CD4-positive, alpha-beta T cell (primary cell): Measurements from ENCODE around the gene EPHA4. TPM values are rescaled to one million over a fixed set of nuclear protein-coding genes. Genes with fewer than 3 reads are reported as not detected.

Experiments used
- ATAC-seq: fragments of 200-7000 bp; cut with Tn5 transposase; one replicate; pipeline ENCODE4 v1.10.0; 2022; ENCODE audit warnings: mild to moderate bottlenecking; ENCODE audit not compliant: poor library complexity
- CTCF ChIA-PET: fragments of 350-600 bp; sonication (Branson Sonifier 250); formaldehyde crosslinking; loops from one replicate; lab custom pipeline; 2021; ENCODE audit warnings: antibody characterized with exemption, inconsistent platforms; lab: Charles Lee
- POLR2A ChIA-PET: fragments of 350-600 bp; sonication (Branson Sonifier 250); formaldehyde crosslinking; loops from one replicate; lab custom pipeline; 2021; ENCODE audit warnings: antibody characterized with exemption, inconsistent platforms; lab: Charles Lee
- DNase-seq, 14 experiments: peaks; one replicate each; pipeline ENCODE4 v3.0.0-alpha.2; 2013 to 2020; ENCODE audit warnings: mixed read lengths in 2 of 14
- H3K27ac ChIP-seq, 2 donors: one replicate each; pipeline versions ENCODE4 v1.5.1 to v1.7.0; 2013; ENCODE audit warnings: low read length in 2 of 2, low read depth in 1 of 2, mild to moderate bottlenecking in 1 of 2
- H3K27me3 ChIP-seq, 2 experiments: 1 replicate in 1 of 2; 2 replicates in 1 of 2; pipeline versions ENCODE4 v1.6.1 to v1.7.0; 2013; ENCODE audit warnings: low read length in 2 of 2, control low read depth in 1 of 2, mild to moderate bottlenecking in 1 of 2, moderate library complexity in 1 of 2; ENCODE audit not compliant: insufficient read depth in 2 of 2, control insufficient read depth in 1 of 2
- H3K36me3 ChIP-seq: one replicate; pipeline ENCODE4 v1.6.1; 2013; ENCODE audit warnings: low read length, control low read depth; ENCODE audit not compliant: insufficient read depth
- H3K4me1 ChIP-seq: one replicate; pipeline ENCODE4 v1.6.1; 2013; ENCODE audit warnings: low read length, control low read depth; ENCODE audit not compliant: insufficient read depth
- H3K4me3 ChIP-seq: one replicate; pipeline ENCODE4 v1.5.1; 2013; ENCODE audit warnings: mild to moderate bottlenecking, low read length, moderate library complexity
- H3K9me3 ChIP-seq, 2 experiments: 1 replicate in 1 of 2; 2 replicates in 1 of 2; pipeline versions ENCODE4 v1.6.1 to v1.7.0; 2013; ENCODE audit warnings: low read length in 2 of 2, mild to moderate bottlenecking in 2 of 2, control low read depth in 1 of 2, moderate library complexity in 1 of 2; ENCODE audit not compliant: control insufficient read depth in 1 of 2, insufficient read depth in 1 of 2
- H3K27ac Mint-ChIP-seq: one replicate; pipeline ENCODE4 v1.8.0; 2020; ENCODE audit warnings: mixed read lengths
- H3K27me3 Mint-ChIP-seq: one replicate; pipeline ENCODE4 v1.8.0; 2021; ENCODE audit warnings: mixed read lengths
- H3K36me3 Mint-ChIP-seq: one replicate; pipeline ENCODE4 v1.8.0; 2021; ENCODE audit warnings: low read depth, mixed read lengths
- H3K4me1 Mint-ChIP-seq: one replicate; pipeline ENCODE4 v1.8.0; 2021; ENCODE audit warnings: low read depth, mixed read lengths
- H3K4me3 Mint-ChIP-seq: one replicate; pipeline ENCODE4 v1.8.0; 2020; ENCODE audit warnings: mild to moderate bottlenecking, mixed read lengths
- H3K9me3 Mint-ChIP-seq: one replicate; pipeline ENCODE4 v1.8.0; 2020; ENCODE audit warnings: mixed read lengths
- CTCF ChIP-seq: fragments of 200-600 bp; IDR thresholded peaks from one replicate; pipeline ENCODE4 v1.8.0; 2022; ENCODE audit warnings: antibody characterized with exemption, mild to moderate bottlenecking
- intact Hi-C, 2 experiments: fragments of 100-400 bp; cut with DNase I in 1 of 2; cut with micrococcal nuclease in 1 of 2; formaldehyde crosslinking; loops; one replicate each; pipeline versions ENCODE4 v1.15.1 to v1.9.0; 2023 to 2025; cut with DNase I, micrococcal nuclease
- total RNA-seq, 174 experiments: library from RNA in 2 of 174; stranded (reverse) in 2 of 174; gene quantifications; one replicate each; pipeline ENCODE4 v1.2.3 and lab custom pipeline; 2021 to 2026

The EPHA4 gene
- total RNA-seq, 2 experiments from 2014 or later, result 85.7 to 86.5 TPM

DNA sequence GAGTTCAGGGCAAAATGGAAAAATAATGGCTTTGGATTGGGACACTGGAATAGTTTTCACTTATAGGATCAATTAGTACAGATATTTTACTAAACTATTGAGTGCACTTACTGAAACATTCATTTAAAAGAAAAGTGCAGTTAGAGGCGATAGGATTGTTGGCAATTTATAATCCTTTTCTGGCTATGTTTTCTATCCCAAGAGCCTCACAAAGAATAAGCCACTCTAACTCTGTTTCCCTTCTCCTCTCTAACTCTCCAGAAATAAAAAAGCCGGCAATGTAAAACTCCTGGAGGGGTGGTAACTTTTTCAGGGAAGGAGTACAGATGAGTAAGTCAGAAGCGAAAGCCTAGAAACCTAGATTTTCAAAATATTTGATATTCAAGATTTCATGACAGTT, 91.3 kb downstream of the EPHA4 start:
- ChIA-PET CTCF (no interaction called here), POLR2A (interaction anchor here (0.7 kb wide), 1 partner anchor 37 kb away, joined by 3 read pairs; no protein-coding TSS in a partner anchor)
- TF ChIP-seq CTCF, result no peak
- intact Hi-C loops, result no loop called here
- Histone ChIP-seq H3K9me3 (no peaks in the 10 kb centered on the region), H3K27me3 (no peaks in the 10 kb centered on the region), H3K4me1 (no peaks in the 10 kb centered on the region), H3K4me3 (no peak overlapping the region), H3K27ac (no peak overlapping the region), H3K36me3 (peaks cover 8% of the 10 kb centered on the region)
- no peaks in the 10 kb centered on the region for H3K9me3 Mint-ChIP-seq
- DNase-seq (no peak), ATAC-seq (no peak)
- no peak overlapping the region for H3K27ac Mint-ChIP-seq
- no peak overlapping the region for H3K4me3 Mint-ChIP-seq
- no peaks in the 10 kb centered on the region for H3K27me3 Mint-ChIP-seq
- peaks cover 33% of the 10 kb centered on the region for H3K36me3 Mint-ChIP-seq
- peaks cover 7% of the 10 kb centered on the region for H3K4me1 Mint-ChIP-seq

DNA sequence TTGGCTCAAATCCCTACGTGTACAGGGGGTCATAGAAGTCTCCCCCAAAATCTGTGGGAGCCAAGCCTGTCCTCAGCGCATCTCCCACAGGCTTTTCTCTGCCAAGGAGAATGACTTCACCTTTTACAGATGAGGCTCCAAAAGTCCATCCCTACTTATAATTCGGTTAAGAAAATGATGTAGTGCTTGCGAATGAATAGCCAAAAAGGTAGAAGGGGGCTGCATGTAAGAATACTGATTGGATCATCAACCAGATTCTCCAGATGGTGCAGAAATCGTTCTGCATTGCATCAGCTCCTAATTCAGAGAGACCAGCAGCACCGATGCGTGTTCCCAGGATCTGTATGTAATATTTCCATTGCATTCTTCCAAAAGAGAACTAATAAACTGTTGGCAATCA, 91.9 kb downstream of the EPHA4 start:
- intact Hi-C loops, result no loop called here
- Mint-ChIP-seq H3K27me3 (no peaks in the 10 kb centered on the region), H3K9me3 (no peaks in the 10 kb centered on the region), H3K36me3 (peaks cover 33% of the 10 kb centered on the region), H3K27ac (no peak overlapping the region), H3K4me1 (peaks cover 3% of the 10 kb centered on the region), H3K4me3 (no peak overlapping the region)
- POLR2A ChIA-PET, result interaction anchor here (0.7 kb wide), 1 partner anchor 38 kb away, joined by 3 read pairs; no protein-coding TSS in a partner anchor
- CTCF ChIA-PET, result interaction anchor here (1.8 kb wide), 1 partner anchor 10 kb away, joined by 4 read pairs; no protein-coding TSS in a partner anchor
- H3K36me3 ChIP-seq, result peaks cover 8% of the 10 kb centered on the region
- TF ChIP-seq CTCF, result no peak
- H3K27ac ChIP-seq, result no peak overlapping the region
- no peaks in the 10 kb centered on the region for H3K4me1 ChIP-seq
- no peak for DNase-seq
- no peaks in the 10 kb centered on the region for H3K9me3 ChIP-seq
- H3K4me3 ChIP-seq, result no peak overlapping the region
- no peak for ATAC-seq
- H3K27me3 ChIP-seq, result no peaks in the 10 kb centered on the region

- CTCF ChIA-PET, result interaction anchor here (1.8 kb wide), 1 partner anchor 11 kb away, joined by 4 read pairs; no protein-coding TSS in a partner anchor
These were observed 93.6 kb downstream of the EPHA4 start for GRCh38 chr2:221478485-221478863.

More at GRCh38 chr2:221478485-221478863, 93.6 kb downstream of the EPHA4 start:
- Mint-ChIP-seq H3K27me3 (no peaks in the 10 kb centered on the region), H3K36me3 (peaks cover 27% of the 10 kb centered on the region), H3K4me3 (no peak overlapping the region), H3K27ac (no peak overlapping the region), H3K9me3 (no peaks in the 10 kb centered on the region), H3K4me1 (no peaks in the 10 kb centered on the region)
- no peak for DNase-seq
- Histone ChIP-seq H3K4me1 (no peaks in the 10 kb centered on the region), H3K27ac (no peak overlapping the region), H3K27me3 (no peaks in the 10 kb centered on the region), H3K36me3 (peaks cover 8% of the 10 kb centered on the region), H3K4me3 (no peak overlapping the region), H3K9me3 (no peaks in the 10 kb centered on the region)
- no peak for TF ChIP-seq CTCF
- POLR2A ChIA-PET, result no interaction called here
- ATAC-seq, result no peak
- intact Hi-C loops, result no loop called here
